GM12872 (cell line): ENCODE results near the gene TMEM106B.

Experiments
- TF ChIP-seq, protein P1 (sequence below): IDR thresholded peaks from 3 replicates; pipeline ENCODE4 v1.5.1; 2011; ENCODE audit warnings: low read depth, mild to moderate bottlenecking, low read length, moderate library complexity; ENCODE audit not compliant: insufficient read depth

Gene TMEM106B

DNA sequence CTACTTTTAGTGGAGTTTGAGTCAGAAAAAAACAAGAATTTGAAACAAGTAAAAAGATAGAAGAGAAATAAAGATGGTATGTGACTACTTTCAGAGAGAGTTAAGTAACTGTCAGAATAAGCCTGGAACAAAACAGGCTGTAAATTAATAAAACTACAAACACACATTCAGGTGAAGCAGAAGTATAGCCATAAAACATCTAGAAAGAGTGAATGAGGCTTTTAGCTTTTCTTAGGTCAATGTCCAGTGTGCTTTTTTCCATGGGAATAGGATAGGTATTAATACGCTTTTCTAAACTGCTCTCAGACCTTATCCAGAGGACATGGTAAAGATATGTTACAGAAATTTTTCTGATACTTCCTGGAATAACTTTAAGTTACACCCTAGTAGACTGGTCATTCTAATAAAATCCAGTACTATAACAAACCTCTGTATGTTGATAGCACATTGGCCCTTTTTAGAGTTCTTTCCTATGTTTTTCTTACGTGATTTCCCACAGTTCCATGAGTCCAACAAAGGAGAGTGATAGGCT, 23.3 kb downstream of the TMEM106B start:
- TF ChIP-seq, protein P1, sequence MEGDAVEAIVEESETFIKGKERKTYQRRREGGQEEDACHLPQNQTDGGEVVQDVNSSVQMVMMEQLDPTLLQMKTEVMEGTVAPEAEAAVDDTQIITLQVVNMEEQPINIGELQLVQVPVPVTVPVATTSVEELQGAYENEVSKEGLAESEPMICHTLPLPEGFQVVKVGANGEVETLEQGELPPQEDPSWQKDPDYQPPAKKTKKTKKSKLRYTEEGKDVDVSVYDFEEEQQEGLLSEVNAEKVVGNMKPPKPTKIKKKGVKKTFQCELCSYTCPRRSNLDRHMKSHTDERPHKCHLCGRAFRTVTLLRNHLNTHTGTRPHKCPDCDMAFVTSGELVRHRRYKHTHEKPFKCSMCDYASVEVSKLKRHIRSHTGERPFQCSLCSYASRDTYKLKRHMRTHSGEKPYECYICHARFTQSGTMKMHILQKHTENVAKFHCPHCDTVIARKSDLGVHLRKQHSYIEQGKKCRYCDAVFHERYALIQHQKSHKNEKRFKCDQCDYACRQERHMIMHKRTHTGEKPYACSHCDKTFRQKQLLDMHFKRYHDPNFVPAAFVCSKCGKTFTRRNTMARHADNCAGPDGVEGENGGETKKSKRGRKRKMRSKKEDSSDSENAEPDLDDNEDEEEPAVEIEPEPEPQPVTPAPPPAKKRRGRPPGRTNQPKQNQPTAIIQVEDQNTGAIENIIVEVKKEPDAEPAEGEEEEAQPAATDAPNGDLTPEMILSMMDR, result no peak

DNA sequence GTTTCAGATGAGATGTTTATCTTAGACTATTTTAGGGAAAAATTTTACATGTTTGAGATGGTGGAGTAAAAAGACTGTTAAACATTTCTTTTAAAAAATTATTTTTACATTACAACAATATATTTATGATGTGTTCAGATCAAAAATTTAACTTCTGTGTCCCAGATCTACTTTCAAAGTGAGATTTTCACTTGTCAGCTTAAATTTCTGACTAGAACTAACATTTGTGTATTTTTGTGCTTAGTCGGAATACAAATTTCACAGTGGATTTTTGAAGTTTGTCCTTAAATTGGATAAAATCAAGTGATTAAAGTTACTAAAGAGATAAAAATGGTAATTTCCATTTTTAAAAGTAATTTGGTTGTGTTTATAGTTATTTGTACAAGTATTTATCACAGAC, 24.9 kb downstream of the TMEM106B start:
- TF ChIP-seq, protein P1, result no peak

DNA sequence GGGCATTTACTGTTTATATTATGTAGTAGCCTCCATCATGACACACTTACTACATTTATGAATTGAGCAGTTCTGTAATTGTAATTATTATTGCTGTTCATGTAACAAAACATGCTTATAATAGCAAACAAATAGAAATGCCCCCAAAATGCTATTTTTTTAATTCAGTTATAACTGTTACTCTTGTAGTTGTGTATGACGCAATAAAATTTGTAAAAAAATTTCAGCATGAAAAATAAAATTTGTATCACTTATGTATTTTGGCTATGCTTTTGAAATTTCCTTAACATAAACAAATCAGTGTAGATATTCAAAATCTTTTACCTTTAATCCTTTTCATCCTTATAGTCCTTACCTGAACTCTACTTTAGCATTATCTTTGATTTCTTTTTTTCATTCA, 25.9 kb downstream of the TMEM106B start:
- TF ChIP-seq, protein P1, result no peak

DNA sequence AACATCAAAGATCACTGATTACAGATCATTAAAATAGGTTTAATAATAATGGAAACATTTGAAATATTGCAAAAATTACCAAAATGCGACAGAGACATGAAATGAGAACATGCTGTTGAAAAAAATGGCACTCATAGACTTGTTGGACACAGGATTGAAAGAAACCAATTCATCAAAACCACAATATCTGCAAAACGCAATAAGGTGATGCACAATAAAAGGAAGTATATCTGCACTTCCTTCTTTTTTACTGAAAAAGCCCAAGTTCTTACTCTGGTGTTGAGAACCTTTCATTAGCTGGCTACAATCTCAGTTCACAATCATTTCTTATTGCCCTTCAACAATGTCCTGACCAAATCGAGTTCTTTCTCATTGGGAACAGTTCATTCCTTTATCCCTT, 28.7 kb downstream of the TMEM106B start:
- TF ChIP-seq, protein P1, result no peak

DNA sequence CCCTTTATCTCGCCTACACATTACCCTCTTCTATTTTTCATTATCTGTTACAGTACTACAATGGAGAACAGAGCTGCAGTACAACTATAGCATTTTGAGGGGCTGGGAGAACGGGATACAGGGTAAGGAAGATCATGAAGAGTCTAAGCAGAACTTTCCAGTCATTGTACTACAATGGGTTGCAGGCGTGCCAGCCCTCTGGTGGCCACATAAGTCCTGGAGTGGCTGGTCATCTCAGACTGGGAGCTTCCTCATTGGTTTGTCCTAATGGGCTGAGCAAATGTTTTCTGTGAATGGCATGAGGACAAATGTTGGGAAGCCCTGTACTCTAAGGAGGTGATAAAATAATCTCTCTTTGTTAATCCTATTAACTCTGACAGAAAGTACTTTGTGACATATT, 33.0 kb downstream of the TMEM106B start:
- TF ChIP-seq, protein P1, result peak; percentile 41; the same call in 1 of the 3 replicates

DNA sequence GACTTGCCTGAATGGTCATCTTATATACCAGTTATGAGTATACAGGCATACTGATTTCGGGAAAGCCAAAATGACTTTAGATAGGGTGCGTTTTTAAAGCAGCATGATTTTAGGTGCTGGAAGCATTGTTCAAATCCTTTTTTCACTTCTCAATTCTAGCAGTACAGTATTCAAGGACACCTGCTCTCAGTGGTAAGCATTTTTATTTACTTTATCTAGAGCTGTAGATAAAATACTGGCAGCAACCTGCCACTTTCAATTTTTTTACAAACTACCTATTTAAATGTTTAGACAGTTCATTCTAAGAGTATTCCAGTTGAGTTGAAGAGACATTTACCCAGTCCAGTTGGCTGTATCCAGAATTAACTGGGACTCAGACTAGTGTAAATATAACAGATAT, 33.6 kb downstream of the TMEM106B start:
- TF ChIP-seq, protein P1, result no peak

DNA sequence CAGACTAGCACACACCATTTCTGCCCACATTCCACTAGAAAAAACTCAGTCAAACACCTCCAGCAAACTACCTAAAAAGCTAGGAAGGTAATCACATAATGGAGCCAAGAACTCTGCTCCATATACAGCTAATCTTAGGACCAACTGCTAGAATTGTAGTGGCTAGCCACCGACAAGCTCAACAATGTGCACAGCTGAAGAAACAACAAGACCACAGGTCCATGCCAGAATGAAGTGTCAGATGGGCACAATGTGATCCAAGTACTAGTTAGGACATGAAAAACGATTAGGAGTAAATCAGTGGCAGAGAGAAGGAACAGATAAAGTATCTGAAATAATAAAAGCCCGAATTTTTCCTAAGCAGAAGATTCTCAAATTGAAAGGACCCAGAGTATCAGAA, 38.6 kb downstream of the TMEM106B start:
- TF ChIP-seq, protein P1, result no peak
